ENCODE measurements around the gene SPIRE2.
"Not testable (repeated sequence)": the region's sequence is repeated elsewhere in the genome, so short reads cannot be mapped to it uniquely, and the experiment has no call there.

The SPIRE2 gene

DNA sequence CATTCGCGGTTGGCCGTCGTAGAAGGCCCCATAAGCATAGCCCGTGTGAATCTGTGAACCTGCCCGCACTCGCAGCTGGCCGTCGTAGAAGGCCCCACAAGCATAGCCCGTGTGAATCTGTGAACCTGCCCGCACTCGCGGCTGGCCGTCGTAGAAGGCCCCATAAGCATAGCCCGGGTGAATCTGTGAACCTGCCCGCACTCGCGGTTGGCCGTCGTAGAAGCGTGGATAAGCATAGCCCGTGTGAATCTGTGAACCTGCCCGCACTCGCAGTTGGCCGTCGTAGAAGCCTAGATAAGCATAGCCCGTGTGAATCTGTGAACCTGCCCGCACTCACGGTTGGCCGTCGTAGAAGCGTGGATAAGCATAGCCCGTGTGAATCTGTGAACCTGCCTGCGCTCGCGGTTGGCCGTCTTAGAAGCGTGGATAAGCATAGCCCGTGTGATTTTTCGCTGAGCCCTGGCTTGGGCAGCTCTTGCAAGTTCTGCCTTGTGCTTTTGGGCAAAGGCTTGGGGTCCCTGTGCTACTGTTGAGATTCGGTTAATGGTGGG is 6.6 kb downstream of the SPIRE2 start:
- not testable (repeated sequence) for FAIRE-seq

DNA sequence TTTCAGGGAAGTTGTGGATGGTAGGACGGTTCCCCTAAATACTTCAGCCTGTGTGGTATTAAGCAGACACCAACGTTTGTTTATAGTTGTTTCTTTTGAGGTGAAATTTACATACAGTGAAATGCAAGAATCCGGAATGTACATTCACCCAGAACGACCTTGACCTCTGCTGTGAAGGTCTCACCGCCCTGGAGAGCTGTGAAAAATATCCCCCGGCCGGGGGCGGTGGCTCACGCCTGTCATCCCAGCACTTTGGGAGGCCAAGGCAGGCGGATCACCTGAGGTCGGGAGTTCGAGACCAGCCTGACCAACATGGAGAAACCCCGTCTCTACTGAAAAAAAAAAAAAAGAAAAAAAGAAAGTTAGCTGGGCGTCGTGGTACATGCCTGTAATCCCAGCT is 8.2 kb downstream of the SPIRE2 start:
- DNase-seq (ENCODE audit: low spot score); FAIRE-seq: not testable (repeated sequence)

More for the DNA sequence above, 6.6 kb downstream of the SPIRE2 start:
- not testable (repeated sequence) for DNase-seq (ENCODE audit: low spot score)

DNA sequence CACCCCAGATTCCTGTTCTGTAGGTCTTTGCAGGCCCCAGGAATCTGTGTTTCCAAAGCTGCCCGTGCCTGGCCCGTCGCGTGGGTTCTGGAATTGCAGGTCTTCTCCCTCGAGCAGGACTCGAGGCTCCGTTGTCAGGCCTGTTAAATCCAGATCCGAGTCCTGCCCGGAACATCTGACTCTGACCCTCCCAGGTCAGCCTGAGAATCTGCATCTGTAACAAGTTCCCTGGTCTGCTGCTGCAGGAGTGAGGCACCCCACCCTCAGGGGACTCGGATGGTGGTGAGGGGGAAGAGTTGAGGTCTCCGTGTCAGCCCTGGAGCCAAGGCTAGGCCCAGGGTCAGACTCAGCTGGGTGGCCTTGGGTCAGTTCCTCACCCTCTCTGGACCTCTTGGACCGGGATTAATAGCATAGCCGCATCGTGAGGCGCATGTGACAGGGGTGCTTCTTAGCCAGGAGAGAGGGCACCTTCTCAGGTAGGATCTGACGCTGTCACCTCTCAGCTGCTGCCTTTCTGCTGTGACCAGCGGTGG is 8.8 kb downstream of the SPIRE2 start:
- FAIRE-seq = no peak
- DNase-seq (ENCODE audit: low spot score) = no peak

DNA sequence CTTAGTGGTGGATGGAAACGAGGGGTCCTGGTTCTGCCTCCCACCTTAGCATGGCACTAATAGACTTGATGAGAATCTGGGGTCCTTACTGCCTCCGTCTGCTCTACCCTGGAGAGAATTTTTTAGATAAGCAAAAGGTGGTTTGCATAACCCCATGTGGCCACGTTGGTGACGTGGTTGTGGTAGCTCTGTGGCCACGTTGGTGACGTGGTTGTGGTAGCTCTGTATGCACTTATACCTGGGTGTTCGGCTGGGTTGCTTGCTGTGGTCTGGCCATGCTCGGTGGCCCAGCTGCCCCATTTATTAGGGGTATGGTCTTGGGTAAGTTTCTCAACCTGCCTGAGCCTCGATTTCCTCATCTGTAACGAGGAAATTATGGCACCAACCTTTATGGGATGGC is 13.0 kb downstream of the SPIRE2 start:
- DNase-seq (ENCODE audit: low spot score) (no peak), FAIRE-seq (no peak)

DNA sequence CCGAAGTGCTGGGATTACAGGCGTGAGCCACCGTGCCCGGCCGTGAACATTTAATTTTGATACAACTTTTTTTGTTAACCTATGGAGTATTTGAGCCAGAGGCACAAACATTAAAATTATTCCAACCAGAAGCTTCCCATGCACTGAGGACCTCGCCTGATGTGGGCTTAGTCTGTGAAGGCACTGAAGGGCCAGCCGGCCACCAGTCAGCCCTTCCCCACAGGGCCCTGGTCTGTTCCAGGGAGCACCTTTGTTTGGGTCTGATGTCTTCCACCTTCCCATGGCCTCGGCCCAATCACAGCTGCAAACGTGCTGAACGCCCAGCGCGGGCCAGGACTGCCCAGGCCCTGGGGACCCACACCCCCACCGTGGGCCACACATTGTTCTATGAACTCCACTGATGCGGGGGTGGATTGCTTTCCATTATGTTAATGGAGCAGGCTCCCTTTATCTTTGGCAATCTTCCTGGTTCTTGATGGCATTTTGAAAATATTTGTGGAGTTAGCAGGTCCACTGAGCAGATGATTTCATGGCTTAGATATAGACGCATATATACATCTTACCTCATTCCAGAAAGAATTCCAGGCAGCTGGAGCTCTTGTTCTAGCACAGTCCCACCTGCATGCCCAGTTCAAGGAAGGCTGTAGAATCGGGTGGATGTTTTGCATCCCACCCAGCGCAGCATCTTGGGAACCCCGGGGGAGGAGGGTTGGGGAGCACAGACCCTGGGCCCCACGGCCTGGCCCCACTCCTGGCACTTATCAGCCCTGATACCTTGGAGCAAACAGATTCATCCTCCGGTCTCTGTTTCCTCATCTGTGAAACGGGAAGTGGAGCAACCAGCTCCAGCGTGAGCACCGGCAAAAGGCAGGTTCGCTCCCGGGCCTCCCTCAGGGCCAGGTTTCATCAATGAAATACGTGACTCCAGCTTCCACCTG is 14.5 kb downstream of the SPIRE2 start:
- peak; percentile 55 for DNase-seq (ENCODE audit: low spot score)
- no peak for FAIRE-seq

DNA sequence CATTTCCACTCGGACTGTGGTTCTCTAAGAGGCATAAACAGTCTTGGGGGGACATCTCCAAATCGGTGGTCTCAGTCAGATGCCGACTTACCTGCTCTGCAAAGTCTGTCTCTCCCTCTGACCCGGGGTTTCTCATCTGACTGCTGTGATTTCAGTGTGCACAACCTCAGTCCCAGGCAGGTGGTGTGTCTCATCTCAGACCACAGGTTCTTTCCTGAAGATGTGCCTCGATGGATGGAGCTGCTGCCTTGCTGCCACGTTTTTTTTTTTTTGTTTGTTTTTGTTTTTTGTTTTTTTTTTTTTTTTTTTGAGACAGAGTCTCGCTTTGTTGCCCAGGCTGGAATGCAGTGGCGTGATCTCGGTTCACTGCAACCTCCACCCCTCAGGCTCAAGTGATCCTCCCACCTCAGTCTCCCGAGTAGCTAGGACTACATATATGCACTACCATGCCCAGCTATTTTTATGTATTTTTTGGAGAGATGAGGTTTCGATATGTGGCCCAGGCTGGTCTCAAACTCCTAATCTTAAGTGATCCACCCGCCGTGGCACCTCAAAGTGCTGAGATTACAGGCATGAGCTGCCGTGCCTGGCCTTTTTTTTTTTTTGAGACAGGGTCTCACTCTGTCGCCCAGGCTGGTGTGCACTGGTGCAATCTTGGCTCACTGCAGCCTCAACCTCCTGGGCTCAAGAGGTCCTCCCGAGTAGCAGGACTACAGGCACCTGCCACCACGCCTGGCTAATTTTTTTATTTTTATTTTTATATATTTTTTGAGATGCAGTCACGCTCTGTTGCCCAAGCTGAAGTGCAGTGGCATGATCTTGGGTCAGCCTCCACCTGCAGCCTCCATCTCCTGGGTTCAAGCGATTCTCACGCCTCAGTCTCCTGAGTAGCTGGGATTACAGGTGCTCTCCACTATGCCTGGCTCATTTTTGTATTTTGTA is 15.4 kb downstream of the SPIRE2 start:
- DNase-seq (ENCODE audit: low spot score) = no peak
- FAIRE-seq = no peak

DNA sequence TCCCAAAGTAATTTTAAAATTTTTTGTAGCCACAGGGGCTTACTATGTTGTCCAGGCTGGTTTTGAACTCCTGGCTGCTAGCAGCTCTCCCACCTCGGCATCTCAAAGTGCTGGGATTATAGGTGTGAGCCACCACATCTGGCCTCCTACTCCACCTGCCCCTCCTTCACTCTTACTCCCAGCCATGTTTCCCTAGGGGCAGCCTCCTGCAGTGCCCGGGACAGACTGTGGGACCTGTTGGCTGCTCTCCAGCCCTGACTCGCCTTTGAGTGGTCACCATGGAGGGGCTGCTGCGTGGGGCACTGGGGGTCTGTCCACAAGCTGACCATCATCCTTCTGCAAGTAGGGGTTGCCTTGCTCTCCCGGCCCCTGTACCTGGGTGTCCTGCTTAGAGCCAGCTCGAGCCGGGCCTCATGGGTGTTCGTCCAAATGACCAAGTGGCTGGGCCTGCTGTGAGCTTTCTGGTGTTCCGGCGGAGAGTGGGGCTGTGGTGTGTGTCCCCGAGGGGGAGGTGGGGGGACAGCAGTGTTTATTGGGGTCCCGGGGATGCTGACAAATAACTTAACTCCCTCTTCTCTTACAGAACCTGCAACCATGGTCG is 16.6 kb downstream of the SPIRE2 start:
- DNase-seq (ENCODE audit: low spot score) = no peak
- no peak for FAIRE-seq

DNA sequence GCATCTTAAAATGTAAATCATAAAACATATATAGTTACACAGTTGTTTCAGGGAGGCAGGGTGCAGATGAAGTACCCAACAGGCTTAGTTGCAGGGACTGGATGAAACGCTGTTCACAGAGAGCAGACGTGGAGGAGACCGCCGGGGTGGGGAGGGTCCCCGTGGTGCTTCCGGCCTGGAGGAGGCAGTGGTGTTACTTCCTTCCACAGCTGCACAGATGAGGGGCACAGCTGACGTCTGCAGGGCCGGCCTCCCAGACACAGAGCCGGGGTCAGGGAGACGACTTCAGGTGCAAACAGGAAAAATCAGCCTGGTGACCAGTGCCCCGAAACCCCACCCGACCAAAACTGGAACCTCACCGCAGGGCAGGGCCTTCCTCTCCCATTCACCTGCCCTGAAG is 17.1 kb downstream of the SPIRE2 start:
- FAIRE-seq = no peak
- no peak for DNase-seq (ENCODE audit: low spot score)

DNA sequence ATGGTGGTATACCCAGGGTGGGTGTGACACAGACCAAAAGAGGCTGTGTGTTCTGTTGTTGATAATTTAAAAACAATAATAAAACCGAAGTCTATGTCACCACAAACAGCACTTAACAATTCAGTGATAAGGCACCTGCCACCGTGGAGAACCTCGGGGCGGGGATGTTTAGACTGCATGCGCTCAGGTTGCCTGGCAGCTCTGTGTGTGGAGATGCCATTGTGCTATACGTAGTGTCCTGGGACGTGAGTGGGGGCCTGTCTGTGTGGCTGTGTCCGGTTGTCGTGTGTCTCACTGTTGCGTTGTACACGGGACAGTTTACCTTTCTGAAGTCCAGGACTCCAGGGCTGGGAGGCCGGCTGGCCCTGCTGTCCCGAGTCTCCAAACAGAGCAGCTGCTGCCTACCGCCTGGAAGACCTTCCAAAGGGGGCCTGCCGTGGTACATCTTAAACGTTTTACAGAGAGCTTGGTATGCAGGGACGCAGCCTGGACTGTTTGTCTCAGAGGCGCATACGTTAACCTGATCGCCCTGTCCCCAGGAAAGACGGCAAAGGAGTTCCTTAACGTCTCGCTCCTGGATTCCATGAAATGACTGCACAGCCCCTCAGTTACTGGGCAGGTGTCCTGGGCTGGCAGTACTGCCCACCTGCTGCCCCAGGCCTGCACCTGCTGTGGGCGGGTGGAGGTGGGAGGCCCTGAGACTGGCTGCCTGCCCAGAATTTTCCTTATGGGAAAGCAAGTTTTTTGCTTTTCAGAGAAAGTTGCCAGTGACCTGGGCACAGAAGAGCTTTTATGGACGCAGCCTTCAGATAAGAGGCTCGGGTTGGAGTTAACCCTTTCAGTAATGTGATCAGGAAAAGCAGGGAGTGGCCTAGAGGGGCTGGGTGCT is 19.0 kb downstream of the SPIRE2 start:
- no peak for FAIRE-seq
- no peak for DNase-seq (ENCODE audit: low spot score)

DNA sequence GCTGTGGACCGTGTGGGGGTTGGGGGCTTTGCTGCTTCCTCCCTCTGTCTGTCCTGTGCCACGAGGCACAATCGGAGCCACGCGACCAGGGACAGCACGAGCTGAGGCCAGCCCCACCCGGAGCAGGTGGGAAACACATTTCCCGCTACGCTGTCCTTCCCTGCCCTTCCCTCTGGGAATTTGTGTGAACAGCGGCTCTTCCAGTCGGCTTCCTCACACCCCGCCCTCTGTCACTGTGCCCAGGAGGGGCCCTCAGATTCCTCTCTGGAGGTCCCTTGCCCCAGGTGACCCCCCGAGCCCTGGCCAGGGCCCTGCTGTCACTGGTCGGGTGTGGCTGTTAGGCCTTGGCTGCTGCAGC is 19.6 kb downstream of the SPIRE2 start:
- DNase-seq (ENCODE audit: low spot score) = no peak
- no peak for FAIRE-seq

DNA sequence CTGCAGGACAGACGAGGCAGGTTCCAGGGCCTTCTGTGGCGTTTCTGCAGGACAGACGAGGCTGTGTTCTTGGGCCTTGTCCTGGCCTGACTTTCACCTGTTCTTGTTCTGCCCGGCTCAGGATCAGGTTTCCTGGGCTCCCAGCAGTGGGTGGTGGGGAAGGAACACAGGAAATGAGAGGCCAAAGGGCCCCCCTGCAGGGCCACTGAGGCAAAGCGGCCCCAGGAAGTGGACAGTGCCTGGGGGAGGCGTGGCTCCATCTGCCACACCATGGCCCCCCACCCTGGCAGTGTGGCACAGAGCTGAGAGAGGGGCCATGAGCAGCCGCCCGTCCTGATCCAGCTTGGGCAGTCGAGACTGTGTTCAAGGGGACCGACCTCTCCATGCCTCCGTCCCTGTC is 20.7 kb downstream of the SPIRE2 start:
- FAIRE-seq (no peak), DNase-seq (ENCODE audit: low spot score) (no peak)

DNA sequence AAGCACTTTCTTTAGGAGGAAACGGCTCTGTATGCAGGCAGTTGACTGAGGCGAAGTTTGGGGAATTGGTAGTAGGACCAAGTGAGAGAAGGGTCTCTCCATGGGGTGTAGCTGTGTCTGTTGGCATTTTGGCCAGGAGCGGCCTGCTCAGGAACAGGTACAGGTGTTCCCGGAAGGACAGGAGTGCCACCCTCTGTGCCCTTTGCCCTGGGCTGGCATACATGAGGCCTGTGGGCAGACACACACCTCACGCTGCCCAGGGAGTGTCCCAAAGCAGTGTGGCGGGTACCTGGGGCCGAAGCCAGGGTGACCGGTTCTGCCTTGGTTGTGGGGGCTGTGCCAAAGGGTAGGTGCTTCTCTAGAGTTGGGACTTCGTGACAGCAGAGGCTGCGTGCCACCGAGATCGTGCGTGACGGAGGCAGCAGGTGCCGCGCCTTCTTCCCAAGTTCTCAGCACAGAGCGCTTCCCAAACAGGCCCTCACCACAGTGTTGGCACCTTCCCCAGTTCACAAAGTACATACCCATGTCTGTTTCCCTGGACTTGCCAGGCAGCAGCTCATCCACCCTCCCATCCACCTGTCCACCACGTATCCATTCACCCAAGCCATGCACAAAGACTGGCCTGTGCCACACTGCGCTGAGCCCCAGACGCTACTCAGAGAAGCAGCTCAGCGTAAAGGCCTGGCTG is 25.2 kb downstream of the SPIRE2 start:
- FAIRE-seq = no peak
- no peak for DNase-seq (ENCODE audit: low spot score)

DNA sequence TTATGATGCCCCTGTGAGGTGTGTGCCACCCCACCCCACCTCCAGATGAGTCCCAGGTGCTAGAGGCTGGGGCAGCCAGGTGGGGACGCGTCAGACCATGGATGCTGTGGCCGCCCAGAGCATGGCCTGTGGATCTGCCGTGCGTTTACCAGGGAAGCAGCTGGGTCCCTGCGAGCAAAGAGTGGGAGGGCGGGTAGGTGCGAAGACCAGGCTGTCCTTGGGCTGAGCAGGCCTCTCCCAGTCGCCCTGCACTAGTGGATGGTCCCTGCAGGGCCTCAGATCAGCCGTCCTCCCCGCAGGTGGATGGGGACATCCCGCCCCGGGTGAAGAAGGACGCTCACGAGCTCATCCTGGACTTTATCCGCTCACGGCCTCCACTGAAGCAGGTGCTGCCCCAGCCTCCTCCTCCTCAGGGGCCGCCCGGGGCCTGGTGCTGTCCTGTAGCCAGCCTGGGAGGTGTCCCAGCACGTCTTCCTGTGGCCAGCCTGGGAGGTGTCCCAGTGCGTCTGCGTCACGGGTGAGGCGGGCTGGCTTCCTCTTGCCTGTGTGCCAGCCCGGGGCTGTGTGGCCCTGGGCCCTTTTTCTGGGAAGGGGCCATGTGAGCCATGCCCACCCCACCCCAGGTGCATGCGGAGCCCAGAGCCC is 27.1 kb downstream of the SPIRE2 start:
- no peak for FAIRE-seq
- no peak for DNase-seq (ENCODE audit: low spot score)

DNA sequence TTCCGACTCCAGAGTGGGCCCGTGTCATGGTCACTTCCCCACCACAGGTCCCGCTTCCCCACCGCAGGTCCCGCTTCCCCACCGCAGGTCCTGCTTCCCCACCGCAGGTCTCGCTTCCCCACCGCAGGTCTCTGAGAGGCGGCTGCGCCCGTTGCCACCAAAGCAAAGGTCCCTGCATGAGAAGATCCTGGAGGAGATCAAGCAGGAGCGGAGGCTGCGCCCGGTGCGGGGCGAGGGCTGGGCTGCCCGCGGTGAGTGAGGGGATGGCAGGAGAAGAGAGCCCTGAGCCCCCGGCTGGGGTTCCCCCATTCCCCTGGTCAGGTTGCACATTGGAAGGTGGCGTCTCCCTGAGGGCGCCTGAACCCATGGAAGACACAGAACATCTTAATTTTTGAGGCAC is 27.7 kb downstream of the SPIRE2 start:
- DNase-seq (ENCODE audit: low spot score) (no peak), FAIRE-seq (no peak)

DNA sequence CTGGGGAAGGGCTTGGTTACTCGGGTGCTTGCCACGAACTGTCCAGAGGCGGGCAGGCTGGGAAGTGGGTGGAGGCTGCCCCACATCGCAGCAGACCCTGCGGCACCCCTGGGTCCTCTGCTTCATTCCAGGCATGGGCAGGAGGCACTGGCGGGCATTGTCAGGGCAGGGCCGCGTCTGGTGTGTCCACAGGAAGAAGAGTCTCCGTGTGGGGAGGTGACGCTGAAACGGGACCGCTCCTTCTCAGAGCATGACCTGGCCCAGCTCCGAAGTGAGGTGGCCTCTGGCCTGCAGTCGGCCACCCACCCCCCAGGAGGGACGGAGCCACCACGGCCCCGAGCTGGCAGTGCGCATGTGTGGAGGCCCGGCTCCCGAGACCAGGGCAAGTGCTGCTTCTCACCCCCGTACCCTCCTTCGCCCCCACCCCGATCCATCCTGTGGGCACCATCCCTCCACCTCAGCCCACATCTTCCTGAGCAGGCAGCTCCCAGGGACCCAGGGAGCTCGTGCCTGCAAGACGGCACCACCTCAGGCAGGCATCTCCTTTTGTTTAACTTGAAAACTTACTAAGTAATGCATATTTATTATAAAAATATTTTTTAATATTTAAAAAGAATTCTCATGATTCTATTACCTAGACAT is 30.8 kb downstream of the SPIRE2 start:
- no peak for FAIRE-seq
- no peak for DNase-seq (ENCODE audit: low spot score)

DNA sequence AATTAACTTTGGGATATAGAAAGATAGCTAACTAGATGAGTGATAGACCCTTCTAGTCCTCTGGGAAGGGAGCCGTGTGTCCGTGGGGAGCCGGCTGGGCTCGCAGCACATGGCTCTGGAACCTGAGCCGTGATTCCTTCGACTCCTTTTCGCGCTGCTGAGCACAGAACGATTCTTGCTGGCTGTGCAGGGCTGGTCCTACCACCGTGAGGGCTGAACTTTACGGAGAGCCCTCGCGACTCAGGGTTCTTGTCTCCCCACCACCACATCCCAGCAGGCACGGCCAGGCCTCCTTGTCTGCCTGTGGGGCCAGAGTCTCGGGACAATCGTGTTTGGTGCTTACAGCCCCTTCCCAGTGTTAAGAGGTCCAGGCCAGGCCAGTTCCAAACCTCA is 31.3 kb downstream of the SPIRE2 start:
- no peak for FAIRE-seq

DNA sequence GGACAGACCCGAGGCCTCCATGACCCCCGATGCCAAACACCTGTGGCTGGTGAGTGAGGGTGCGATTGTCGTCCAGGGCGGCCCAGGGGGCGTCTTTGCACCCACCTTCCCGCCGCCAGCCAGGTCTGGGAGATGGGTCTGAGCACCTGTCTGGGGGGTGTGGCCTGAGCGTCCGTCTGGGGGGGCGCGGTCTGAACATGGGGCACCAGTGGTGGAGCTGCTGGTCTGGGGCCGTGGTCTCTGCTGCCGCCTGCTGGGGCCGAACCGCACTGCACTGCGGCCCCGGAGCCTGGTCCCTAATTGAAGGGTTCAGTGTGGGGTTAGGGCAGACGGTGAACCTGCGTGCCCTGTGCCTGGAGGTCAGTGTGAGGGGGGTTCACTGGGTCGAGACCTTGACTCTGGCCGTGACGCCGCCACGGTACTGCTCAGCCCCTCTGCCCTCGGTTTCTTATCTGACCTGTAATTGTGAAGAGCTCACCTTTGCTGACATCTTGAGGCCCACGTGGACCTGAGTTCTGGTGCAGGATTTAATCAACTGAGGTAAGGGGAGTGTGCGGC is 32.6 kb downstream of the SPIRE2 start:
- peak; percentile 28 for DNase-seq (ENCODE audit: low spot score)
- FAIRE-seq = no peak

More for the DNA sequence above, 31.3 kb downstream of the SPIRE2 start:
- no peak for DNase-seq (ENCODE audit: low spot score)

DNA sequence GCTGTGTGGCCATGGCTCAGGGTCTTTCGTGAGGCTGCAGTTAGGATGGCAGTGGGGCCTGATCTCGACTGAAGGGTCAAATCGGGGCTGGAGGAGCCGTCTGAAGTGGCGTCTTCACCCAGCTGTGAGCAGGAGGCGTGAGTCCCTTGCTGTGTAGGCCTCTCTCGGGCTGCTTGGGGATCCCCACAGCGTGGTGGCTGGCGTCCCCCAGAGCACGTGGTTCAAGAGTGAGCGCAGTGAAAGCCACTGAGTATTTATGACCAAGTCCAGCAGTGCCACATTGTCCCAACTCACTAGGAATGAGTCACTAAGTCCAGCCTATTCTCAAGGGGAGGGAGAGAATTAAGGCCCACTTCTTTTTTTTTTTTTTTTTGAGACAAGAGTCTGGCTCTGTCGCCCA is 33.4 kb downstream of the SPIRE2 start:
- no peak for DNase-seq (ENCODE audit: low spot score)

More for the DNA sequence above, 33.4 kb downstream of the SPIRE2 start:
- FAIRE-seq = no peak

All from RCC 7860 (cell line).